MM.1S (cell line): Measurements from ENCODE around the gene TRIM38.
A peak's percentile ranks its signal among the peaks of the same experiment; 100 is the strongest.

Experiments used
- EZH2 ChIP-seq: fragments of 300-600 bp; sonication (generic); optimal IDR thresholded peaks from 2 replicates; pipeline ENCODE3; 2017; ENCODE audit warnings: low read depth, mild to moderate bottlenecking, antibody characterized with exemption, low read length, mixed read lengths
- TF ChIP-seq, protein P1 (sequence below): fragments of 300-600 bp; sonication (generic); IDR thresholded peaks from 2 replicates; pipeline ENCODE4 v1.5.1; 2016; ENCODE audit warnings: antibody characterized with exemption, low read length, mixed read lengths

DNA sequence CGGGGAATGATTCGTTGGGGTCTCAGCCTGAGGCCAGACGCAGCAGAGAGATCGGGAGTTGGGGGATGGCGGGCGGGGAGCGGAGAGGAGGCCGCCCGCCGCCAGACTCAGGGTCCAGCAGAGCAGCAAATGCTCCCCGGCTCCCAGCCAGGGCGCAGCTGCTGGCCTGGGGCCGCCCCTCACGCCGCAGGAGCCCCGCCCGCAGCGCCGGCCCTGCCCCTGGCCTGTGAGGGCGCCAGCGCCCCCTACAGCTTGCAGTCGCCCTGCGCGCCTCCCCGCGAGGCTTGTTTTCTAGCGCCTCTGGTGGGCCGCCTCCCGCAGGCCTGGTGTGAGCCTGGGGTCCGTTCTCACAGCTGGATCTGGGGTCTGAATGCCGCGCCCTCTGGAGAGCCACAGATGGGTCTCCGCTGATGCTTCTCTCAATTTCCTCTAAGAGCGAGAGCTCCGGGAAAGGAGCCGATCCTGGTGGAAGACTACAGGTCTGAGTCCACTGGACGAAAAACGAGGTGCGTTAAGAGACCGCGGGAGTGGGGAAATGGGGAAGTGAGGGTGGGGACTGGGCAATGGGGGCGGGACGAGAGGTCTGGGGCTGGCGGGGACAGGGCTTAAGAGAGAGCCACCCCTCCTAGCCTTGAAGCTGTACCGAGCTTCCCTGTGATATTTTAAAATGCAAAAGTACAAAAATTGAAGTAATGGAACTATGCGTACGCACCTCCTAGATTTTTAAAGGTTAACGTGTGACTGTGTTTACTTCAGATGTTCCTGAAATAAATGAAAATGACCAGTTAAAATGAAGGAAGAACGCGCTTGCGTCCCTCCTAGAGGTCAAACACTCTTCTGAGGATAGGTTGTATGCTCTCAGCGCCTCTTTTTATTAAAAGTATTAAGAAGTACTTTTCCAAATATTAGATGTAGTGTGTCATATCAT lies 30.1 kb downstream of the TRIM38 start:
- TF ChIP-seq, protein P1, sequence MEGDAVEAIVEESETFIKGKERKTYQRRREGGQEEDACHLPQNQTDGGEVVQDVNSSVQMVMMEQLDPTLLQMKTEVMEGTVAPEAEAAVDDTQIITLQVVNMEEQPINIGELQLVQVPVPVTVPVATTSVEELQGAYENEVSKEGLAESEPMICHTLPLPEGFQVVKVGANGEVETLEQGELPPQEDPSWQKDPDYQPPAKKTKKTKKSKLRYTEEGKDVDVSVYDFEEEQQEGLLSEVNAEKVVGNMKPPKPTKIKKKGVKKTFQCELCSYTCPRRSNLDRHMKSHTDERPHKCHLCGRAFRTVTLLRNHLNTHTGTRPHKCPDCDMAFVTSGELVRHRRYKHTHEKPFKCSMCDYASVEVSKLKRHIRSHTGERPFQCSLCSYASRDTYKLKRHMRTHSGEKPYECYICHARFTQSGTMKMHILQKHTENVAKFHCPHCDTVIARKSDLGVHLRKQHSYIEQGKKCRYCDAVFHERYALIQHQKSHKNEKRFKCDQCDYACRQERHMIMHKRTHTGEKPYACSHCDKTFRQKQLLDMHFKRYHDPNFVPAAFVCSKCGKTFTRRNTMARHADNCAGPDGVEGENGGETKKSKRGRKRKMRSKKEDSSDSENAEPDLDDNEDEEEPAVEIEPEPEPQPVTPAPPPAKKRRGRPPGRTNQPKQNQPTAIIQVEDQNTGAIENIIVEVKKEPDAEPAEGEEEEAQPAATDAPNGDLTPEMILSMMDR = peak; percentile 99
- TF ChIP-seq EZH2 = no peak
